SK-N-MC (cell line): ENCODE results near the gene NDUFAB1.

Experiments
- EZH2 ChIP-seq: fragments of 200-600 bp; sonication (generic); IDR thresholded peaks from one replicate; pipeline ENCODE4 v1.6.1; 2017; ENCODE audit warnings: antibody characterized with exemption
- FOXP2 ChIP-seq: optimal IDR thresholded peaks from 2 replicates; pipeline ENCODE3; 2011; ENCODE audit warnings: mild to moderate bottlenecking, moderate library complexity; ENCODE audit not compliant: insufficient read depth; ENCODE audit errors: extremely low read length, control extremely low read depth
- POLR2AphosphoS5 ChIP-seq: IDR thresholded peaks from 2 replicates; pipeline ENCODE4 v1.6.1; 2012; ENCODE audit warnings: mild to moderate bottlenecking, low read depth, low read length, borderline replicate concordance

DNA sequence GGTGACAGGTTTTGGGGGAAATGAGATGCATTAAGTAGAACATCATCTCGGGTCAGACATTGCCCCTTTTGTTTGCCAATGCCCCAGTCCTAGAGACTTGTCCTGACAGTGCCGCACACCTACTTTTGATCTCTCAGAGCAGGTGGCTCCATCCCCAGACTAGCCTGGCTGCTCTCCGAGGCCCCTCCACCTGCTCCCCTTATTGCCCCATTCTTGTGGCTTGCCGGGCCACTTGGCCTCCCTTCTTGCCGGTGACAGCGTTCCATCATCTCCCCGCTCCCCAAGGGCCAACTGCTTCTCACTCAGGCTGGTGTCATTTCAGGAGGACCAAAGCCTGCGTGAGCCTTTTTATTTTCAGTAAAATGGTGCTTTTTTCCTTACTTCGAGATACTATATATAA, 23.7 kb downstream of the NDUFAB1 start:
- TF ChIP-seq EZH2 (no peak), POLR2AphosphoS5 (no peak), FOXP2 (no peak)
